Heart left ventricle (tissue), 16 donors: ENCODE results near the gene CRP. TPM values are rescaled to one million over a fixed set of nuclear protein-coding genes. Genes with fewer than 3 reads are reported as not detected.

Experiments
- ATAC-seq, 4 donors: fragments of 200-7000 bp; cut with Tn5 transposase; one replicate each; pipeline ENCODE4 v1.9.1; 2020 to 2022; ENCODE audit warnings: moderate library complexity in 4 of 4, mild to moderate bottlenecking in 3 of 4, moderate number of reproducible peaks in 1 of 4
- DNase-seq, 5 donors: peaks; one replicate each; pipeline ENCODE4 v3.0.0-alpha.2; 2020
- H3K27ac ChIP-seq, 12 donors: fragments of 200-600 bp; sonication (generic) in 4 of 12; one replicate each; pipeline versions ENCODE4 v1.5.0 to v1.8.0; 2016 to 2022; ENCODE audit warnings: mild to moderate bottlenecking in 2 of 12
- H3K27me3 ChIP-seq, 9 donors: fragments of 200-600 bp; sonication (generic) in 2 of 9; one replicate each; pipeline versions ENCODE4 v1.5.1 to v1.8.0; 2016 to 2022; ENCODE audit warnings: mild to moderate bottlenecking in 3 of 9
- H3K36me3 ChIP-seq, 9 donors: fragments of 200-600 bp; sonication (generic) in 2 of 9; one replicate each; pipeline versions ENCODE4 v1.5.0 to v1.8.0; 2018 to 2022; ENCODE audit warnings: mild to moderate bottlenecking in 2 of 9
- H3K4me1 ChIP-seq, 12 donors: fragments of 200-600 bp; sonication (generic) in 4 of 12; one replicate each; pipeline versions ENCODE4 v1.5.0 to v1.8.0; 2016 to 2022; ENCODE audit warnings: mild to moderate bottlenecking in 3 of 12
- H3K4me3 ChIP-seq, 12 donors: fragments of 200-600 bp; sonication (generic) in 4 of 12; one replicate each; pipeline versions ENCODE4 v1.5.0 to v1.8.0; 2017 to 2022; ENCODE audit warnings: mild to moderate bottlenecking in 9 of 12, moderate library complexity in 4 of 12
- H3K9me3 ChIP-seq, 12 donors: fragments of 200-600 bp; sonication (generic) in 4 of 12; one replicate each; pipeline versions ENCODE4 v1.5.0 to v1.8.0; 2016 to 2022; ENCODE audit warnings: mild to moderate bottlenecking in 1 of 12
- CTCF ChIP-seq, 12 donors: fragments of 200-600 bp; sonication (generic) in 4 of 12; IDR thresholded peaks; one replicate each; pipeline versions ENCODE4 v1.5.0 to v1.8.0; 2018 to 2022; ENCODE audit warnings: antibody characterized with exemption in 12 of 12, mild to moderate bottlenecking in 5 of 12
- POLR2A ChIP-seq, 2 donors: fragments of 450-650 bp; IDR thresholded peaks; one replicate each; pipeline ENCODE4 v1.6.1; 2017; ENCODE audit warnings: antibody characterized with exemption in 2 of 2, mild to moderate bottlenecking in 2 of 2, moderate library complexity in 2 of 2
- WGBS, 4 donors: extraction: QIAGEN DNeasy Blood & Tissue Kit in 2 of 4; methylation state at CpG; one replicate each; pipeline versions ENCODE4 v1.1.5 to v1.1.7; 2013 to 2018; 5-methylcytosine and 5-hydroxymethylcytosine counted together
- intact Hi-C, 10 donors: fragments of 100-400 bp; cut with DNase I; formaldehyde crosslinking; loops; one replicate each; pipeline versions ENCODE4 v1.11.1 to v1.14.2; 2022
- long read RNA-seq, 3 donors: library from polyadenylated mRNA; unstranded; transcript quantifications; one replicate each; pipeline ENCODE4 v2.0.0, GENCODE V29; 2020 to 2021
- polyA plus RNA-seq, 2 donors: library from polyadenylated mRNA; stranded (reverse); fragments of 200-250 nt; gene quantifications; one replicate each; pipeline ENCODE4 v1.2.3, GENCODE V29; 2013
- total RNA-seq, 9 donors: library from RNA; depleted of rRNA in 2 of 9; stranded (reverse); fragments of >200 nt in 2 of 9; fragmentation: NEBNext Ultra II Directional in 3 of 9; extraction: Animal tissue kit (Norgen Biotek cat#: 25700) in 3 of 9; gene quantifications; one replicate each; pipeline versions ENCODE4 v1.1.0 to v1.2.4, GENCODE V29; 2016 to 2023
- donor health status: ischemic (EF 13 %, LVEDD 7.1; RV severe dilation, severe dysfunction).
- donor health status: healthy with polysubstance abuse.
- donor health status: DM: no; HTN: yes; CAD: no.
- donor health status: DM: no; HTN: no; CAD: no.
- donor health status: ischemic (EF 25% LVEDD 6.9; RV normal size, moderate dysfunction).
- donor health status: ischemic (EF 25% LVEDD 5.7; RV mildly dilated, moderate dysfunction).
- donor health status: healthy.
- donor health status: DM: yes; HTN: yes; CAD: no.
- donor health status: ischemic (EF 35%, LVEDD 5.7; RV mildly dilated, moderate dysfunction).
- donor health status: nonischemic (EF 11% LVEDD 7.7; RV severe dilation, severe dysfunction).
- donor health status: DM: yes; HTN: yes; CAD: no.
- donor health status: PGD.
- donor health status: ischemic (EF 29% LVEDD 5.4; RV normal size, mild dysfunction).
- donor health status: nonischemic (EF 23%, LVEDD 6.1; RV moderate dilation, normal function).

The CRP gene
- under 1 TPM in 3 of 9 donors, not detected in 6; 0.12 to 0.35 (median 0.29) TPM for total RNA-seq
- polyA plus RNA-seq = under 1 TPM in 1 of 2 donors, not detected in 1; 0.35 TPM
- long read RNA-seq, donor 1 = 0 reads
- long read RNA-seq, donor 2 = 0 reads
- long read RNA-seq, donor 3 = 0 reads

GRCh38 chr1:159714529-159714928 lies at the start of gene CRP:
Gene CRP, minus strand, starts transcription at chr1:159714589. Its CDS starts 104 bp downstream, at chr1:159714485.
- WGBS, 4 donors = 80 to 87% (median 83%) methylated on average over 6 of the region's 6 CpGs

DNA sequence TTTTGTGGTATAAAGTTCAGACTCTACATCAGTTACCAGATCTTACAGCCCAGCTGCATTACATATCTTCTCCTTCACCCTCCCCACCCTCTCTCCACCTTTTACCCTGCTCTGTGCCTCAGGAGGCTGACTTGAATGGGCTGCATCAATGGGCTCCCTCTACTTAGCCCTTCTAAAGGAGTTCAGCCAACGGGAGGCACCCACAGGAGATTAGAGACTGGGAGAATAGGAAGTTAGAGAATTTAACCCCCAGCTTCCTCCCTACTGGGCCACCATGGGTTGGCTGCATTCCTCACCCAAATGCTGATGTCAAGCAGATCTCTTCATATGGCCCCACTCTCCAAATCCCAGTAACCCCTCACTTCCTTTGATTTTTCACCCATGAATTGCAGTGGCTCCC lies 49.3 kb upstream of the CRP start:
- TF ChIP-seq POLR2A (IDR thresholded peaks at IDR 0.05) = no peak
- no peak for TF ChIP-seq CTCF (IDR thresholded peaks at IDR 0.05)
- ATAC-seq (no peak), DNase-seq (no peak)
- Histone ChIP-seq H3K27ac (no peak overlapping the region), H3K9me3 (no peaks in the 10 kb centered on the region), H3K4me3 (no peak overlapping the region), H3K27me3 (peaks cover 0 to 6% (median 0%) of the 10 kb centered on the region in 9 donors), H3K36me3 (no peaks in the 10 kb centered on the region), H3K4me1 (no peaks in the 10 kb centered on the region)
- intact Hi-C loops = no loop called here
- 11 to 36% (median 16%) methylated on average over 1 of the region's 1 CpG for WGBS, 4 donors

More at GRCh38 chr1:159714529-159714928, at the start of gene CRP:
- ATAC-seq (no peak), DNase-seq (no peak)
- H3K27me3 ChIP-seq = no peaks in the 10 kb centered on the region
- no peaks in the 10 kb centered on the region for H3K4me1 ChIP-seq
- no peak within 1 kb of the TSS for H3K27ac ChIP-seq
- no peak within 1 kb of the TSS for H3K4me3 ChIP-seq
- TF ChIP-seq POLR2A (IDR thresholded peaks at IDR 0.05) = no peak
- peaks cover 0 to 15% (median 0%) of the 10 kb centered on the region in 12 donors for H3K9me3 ChIP-seq
- intact Hi-C loops = no loop called here
- no peaks in the 10 kb centered on the region for H3K36me3 ChIP-seq

- H3K27ac ChIP-seq = no peak overlapping the region
- ATAC-seq = peak in 3 of 4 donors; percentile 45 to 72 (median 49)
- TF ChIP-seq CTCF (IDR thresholded peaks at IDR 0.05) = no peak
- TF ChIP-seq POLR2A (IDR thresholded peaks at IDR 0.05) = no peak
These were observed 42.0 kb upstream of the CRP start for GRCh38 chr1:159756397-159756796.

DNA sequence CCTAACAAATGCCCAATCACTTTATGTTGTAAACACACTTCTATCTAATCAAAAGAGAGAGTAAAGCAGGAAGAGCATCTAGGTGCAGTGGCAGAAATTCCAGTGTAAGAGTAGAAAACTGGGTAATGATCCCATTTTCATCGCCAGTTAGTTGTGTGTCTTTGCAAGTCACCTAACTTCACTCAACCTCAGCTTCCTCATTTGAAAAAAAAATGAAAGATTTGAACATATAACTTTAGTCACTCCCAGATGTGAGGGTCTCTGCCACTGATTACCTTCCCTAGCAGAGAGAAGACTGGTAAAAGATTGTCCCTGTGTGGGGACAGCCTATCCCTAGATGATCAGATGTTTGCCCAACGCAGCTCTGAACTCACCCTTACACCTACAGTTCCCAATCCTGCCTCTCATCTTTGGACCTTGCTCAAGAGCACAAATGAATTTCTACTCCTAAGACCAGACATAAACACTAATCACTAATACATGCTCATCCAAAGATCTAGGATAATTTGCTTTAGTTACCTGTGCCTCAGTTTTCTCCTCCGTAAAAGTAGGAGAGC lies 41.1 kb upstream of the CRP start:
- intact Hi-C loops = loop anchor here in 1 of 10 donors (10.0 kb wide), 1 partner anchor 91 kb away; no protein-coding TSS in a partner anchor
- Histone ChIP-seq H3K9me3 (no peaks in the 10 kb centered on the region), H3K4me3 (no peak overlapping the region), H3K36me3 (no peaks in the 10 kb centered on the region), H3K27ac (no peak overlapping the region), H3K4me1 (peaks cover 0 to 17% (median 6%) of the 10 kb centered on the region in 12 donors), H3K27me3 (no peaks in the 10 kb centered on the region)
- TF ChIP-seq POLR2A (IDR thresholded peaks at IDR 0.05) (no peak), CTCF (IDR thresholded peaks at IDR 0.05) (no peak)
- ATAC-seq (no peak), DNase-seq (no peak)
- WGBS, 4 donors = 87 to 97% (median 92%) methylated on average over 3 of the region's 3 CpGs

More at GRCh38 chr1:159756397-159756796, 42.0 kb upstream of the CRP start:
- H3K27me3 ChIP-seq = no peaks in the 10 kb centered on the region
- intact Hi-C loops = loop anchor here in 1 of 10 donors (10.0 kb wide), 1 partner anchor 92 kb away; no protein-coding TSS in a partner anchor
- H3K4me3 ChIP-seq = no peak overlapping the region
- H3K9me3 ChIP-seq = no peaks in the 10 kb centered on the region
- H3K36me3 ChIP-seq = no peaks in the 10 kb centered on the region
- peak in 1 of 5 donors; percentile 21 for DNase-seq
- H3K4me1 ChIP-seq = peaks cover 0 to 17% (median 6%) of the 10 kb centered on the region in 12 donors
